Measurements from ENCODE around the gene SON.

The SON gene

GRCh38 chr21:33541756-33542639 is 840 bp upstream of the SON start, which contains the start of gene GART:
Gene GART, minus strand, starts transcription at chr21:33542117. Its CDS starts 2,802 bp downstream, at chr21:33539315.
- DNase-seq, result peak in 57 of 58 donors; percentile 37 to 87 (median 74)

GRCh38 chr21:33543505-33544129 is 779 bp downstream of the SON start:
- peak in 2 of 58 donors; percentile 26 to 27 for DNase-seq

- no peak for DNase-seq
These were observed 1.8 kb downstream of the SON start for GRCh38 chr21:33544451-33545195.

GRCh38 chr21:33546086-33546485 is 3.2 kb downstream of the SON start:
- DNase-seq, result peak in 1 of 58 donors; percentile 7

- DNase-seq, result no peak
These were observed 7.3 kb downstream of the SON start for GRCh38 chr21:33549848-33550771.

- no peak for DNase-seq
These were observed 8.2 kb downstream of the SON start for GRCh38 chr21:33550772-33551660.

GRCh38 chr21:33551664-33552063 is 8.8 kb downstream of the SON start:
- DNase-seq, result no peak

- DNase-seq, result no peak
These were observed 9.5 kb downstream of the SON start for GRCh38 chr21:33552093-33552998.

GRCh38 chr21:33552999-33553598 is 10.3 kb downstream of the SON start:
- no peak for DNase-seq

GRCh38 chr21:33554236-33554981 is 11.6 kb downstream of the SON start:
- no peak for DNase-seq

- DNase-seq, result no peak
These were observed 12.1 kb downstream of the SON start for GRCh38 chr21:33554982-33555344.

- DNase-seq, result no peak
These were observed 14.6 kb downstream of the SON start for GRCh38 chr21:33557447-33557846.

- DNase-seq, result no peak
These were observed 16.1 kb downstream of the SON start for GRCh38 chr21:33558777-33559421.

GRCh38 chr21:33559813-33560212 is 17.0 kb downstream of the SON start:
- no peak for DNase-seq

GRCh38 chr21:33560965-33561364 is 18.1 kb downstream of the SON start:
- DNase-seq, result no peak

GRCh38 chr21:33561373-33561772 is 18.5 kb downstream of the SON start:
- no peak for DNase-seq

- DNase-seq, result no peak
These were observed 19.6 kb downstream of the SON start for GRCh38 chr21:33562389-33562788.

Measured in anterior cingulate cortex (tissue), 58 donors.